GM19351 (cell line): ENCODE measurements around the gene CYP26B1.

ENCODE experiments used
- ATAC-seq: cut with Tn5 transposase; IDR thresholded peaks from one replicate; pipeline ENCODE4 v1.9.1; 2021; ENCODE audit warnings: mild to moderate bottlenecking, moderate library complexity; ENCODE audit not compliant: unreplicated experiment

CYP26B1 gene

GRCh38 chr2:72147303-72147971, at the start of gene CYP26B1:
CYP26B1 (minus strand) TSS chr2:72147862; CDS start chr2:72147834, 28 bp downstream.
- no peak for ATAC-seq

GRCh38 chr2:72193723-72194122, 46.1 kb upstream of the CYP26B1 start:
- no peak for ATAC-seq

- ATAC-seq, result no peak
Observed at GRCh38 chr2:72191441-72191840, 43.8 kb upstream of the CYP26B1 start.

GRCh38 chr2:72185206-72185605, 37.5 kb upstream of the CYP26B1 start:
- ATAC-seq, result no peak

- ATAC-seq, result no peak
Observed at GRCh38 chr2:72183466-72183865, 35.8 kb upstream of the CYP26B1 start.

- no peak for ATAC-seq
Observed at GRCh38 chr2:72183016-72183415, 35.4 kb upstream of the CYP26B1 start.

- no peak for ATAC-seq
Observed at GRCh38 chr2:72182547-72182946, 34.9 kb upstream of the CYP26B1 start.

- ATAC-seq, result no peak
Observed at GRCh38 chr2:72181616-72182015, 34.0 kb upstream of the CYP26B1 start.

- no peak for ATAC-seq
Observed at GRCh38 chr2:72180351-72180750, 32.7 kb upstream of the CYP26B1 start.

- no peak for ATAC-seq
Observed at GRCh38 chr2:72178551-72178950, 30.9 kb upstream of the CYP26B1 start.

GRCh38 chr2:72176281-72176680, 28.6 kb upstream of the CYP26B1 start:
- no peak for ATAC-seq

GRCh38 chr2:72175636-72176035, 28.0 kb upstream of the CYP26B1 start:
- no peak for ATAC-seq

GRCh38 chr2:72173640-72174321, 26.1 kb upstream of the CYP26B1 start:
- ATAC-seq, result no peak

- no peak for ATAC-seq
Observed at GRCh38 chr2:72172478-72172877, 24.8 kb upstream of the CYP26B1 start.

GRCh38 chr2:72166279-72166678, 18.6 kb upstream of the CYP26B1 start:
- no peak for ATAC-seq

- ATAC-seq, result no peak
Observed at GRCh38 chr2:72165792-72166191, 18.1 kb upstream of the CYP26B1 start.

- ATAC-seq, result no peak
Observed at GRCh38 chr2:72162574-72162973, 14.9 kb upstream of the CYP26B1 start.

GRCh38 chr2:72159211-72159993, 11.7 kb upstream of the CYP26B1 start:
- no peak for ATAC-seq

- no peak for ATAC-seq
Observed at GRCh38 chr2:72157871-72158771, 10.5 kb upstream of the CYP26B1 start.

- no peak for ATAC-seq
Observed at GRCh38 chr2:72156872-72157271, 9.2 kb upstream of the CYP26B1 start.

- ATAC-seq, result no peak
Observed at GRCh38 chr2:72155737-72156136, 8.1 kb upstream of the CYP26B1 start.
